Measurements from ENCODE around the gene OR1L4.

Gene OR1L4

DNA sequence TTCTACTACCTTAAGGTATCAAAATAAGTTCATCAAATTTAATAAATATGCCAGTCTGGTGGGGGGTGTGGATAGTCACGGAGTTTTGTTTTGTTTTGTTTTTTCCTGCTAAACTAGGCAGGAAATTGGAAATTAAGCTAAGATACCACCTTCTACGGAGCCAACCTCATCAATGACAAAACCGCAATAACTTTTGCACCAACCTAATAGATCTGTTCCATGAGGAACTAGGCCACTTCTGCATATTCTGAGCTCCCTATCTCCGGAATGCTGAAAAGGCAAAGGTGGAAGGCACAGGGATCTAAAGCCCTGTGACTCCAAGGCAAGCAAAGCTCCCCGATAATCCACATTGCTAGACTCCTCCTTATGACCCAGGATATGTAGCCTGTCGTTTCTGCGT is 5.8 kb upstream of the OR1L4 start (continued):
- TF ChIP-seq ESRRG (CRISPR knock-in tag; IDR thresholded peaks at IDR 0.05) (no peak), TCF4 (CRISPR knock-in tag; IDR thresholded peaks at IDR 0.05; ENCODE audit: borderline replicate concordance) (no peak), ARNTL (CRISPR knock-in tag; IDR thresholded peaks at IDR 0.05; ENCODE audit: borderline replicate concordance, low read depth) (no peak), TOX (CRISPR knock-in tag; IDR thresholded peaks at IDR 0.05; ENCODE audit: borderline replicate concordance) (no peak), SNAI2 (CRISPR knock-in tag; IDR thresholded peaks at IDR 0.05) (no peak)
- TF ChIP-seq, protein P1, sequence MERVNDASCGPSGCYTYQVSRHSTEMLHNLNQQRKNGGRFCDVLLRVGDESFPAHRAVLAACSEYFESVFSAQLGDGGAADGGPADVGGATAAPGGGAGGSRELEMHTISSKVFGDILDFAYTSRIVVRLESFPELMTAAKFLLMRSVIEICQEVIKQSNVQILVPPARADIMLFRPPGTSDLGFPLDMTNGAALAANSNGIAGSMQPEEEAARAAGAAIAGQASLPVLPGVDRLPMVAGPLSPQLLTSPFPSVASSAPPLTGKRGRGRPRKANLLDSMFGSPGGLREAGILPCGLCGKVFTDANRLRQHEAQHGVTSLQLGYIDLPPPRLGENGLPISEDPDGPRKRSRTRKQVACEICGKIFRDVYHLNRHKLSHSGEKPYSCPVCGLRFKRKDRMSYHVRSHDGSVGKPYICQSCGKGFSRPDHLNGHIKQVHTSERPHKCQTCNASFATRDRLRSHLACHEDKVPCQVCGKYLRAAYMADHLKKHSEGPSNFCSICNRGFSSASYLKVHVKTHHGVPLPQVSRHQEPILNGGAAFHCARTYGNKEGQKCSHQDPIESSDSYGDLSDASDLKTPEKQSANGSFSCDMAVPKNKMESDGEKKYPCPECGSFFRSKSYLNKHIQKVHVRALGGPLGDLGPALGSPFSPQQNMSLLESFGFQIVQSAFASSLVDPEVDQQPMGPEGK (CRISPR knock-in tag; IDR thresholded peaks at IDR 0.05; ENCODE audit: borderline replicate concordance), result no peak

DNA sequence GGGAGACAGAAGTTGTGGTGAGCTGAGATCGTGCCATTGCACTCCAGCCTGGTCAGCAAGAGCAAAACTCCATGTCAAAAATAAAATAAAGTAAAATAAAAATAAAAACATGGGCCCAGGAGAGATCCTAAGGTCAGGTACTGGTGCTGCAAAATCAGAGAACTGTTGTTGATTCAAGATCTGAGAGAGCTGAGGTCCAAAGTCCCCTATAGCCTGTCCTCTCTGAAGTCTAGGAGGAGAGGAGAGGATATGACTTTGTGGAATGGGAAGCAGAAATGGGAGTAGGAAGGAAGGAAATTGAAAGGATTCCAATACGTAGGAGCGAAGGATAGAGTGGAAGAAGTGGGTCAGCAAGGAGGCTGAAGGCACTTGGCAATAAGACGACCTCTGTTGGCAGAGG is 4.6 kb upstream of the OR1L4 start:
- no peak for ATAC-seq

DNA sequence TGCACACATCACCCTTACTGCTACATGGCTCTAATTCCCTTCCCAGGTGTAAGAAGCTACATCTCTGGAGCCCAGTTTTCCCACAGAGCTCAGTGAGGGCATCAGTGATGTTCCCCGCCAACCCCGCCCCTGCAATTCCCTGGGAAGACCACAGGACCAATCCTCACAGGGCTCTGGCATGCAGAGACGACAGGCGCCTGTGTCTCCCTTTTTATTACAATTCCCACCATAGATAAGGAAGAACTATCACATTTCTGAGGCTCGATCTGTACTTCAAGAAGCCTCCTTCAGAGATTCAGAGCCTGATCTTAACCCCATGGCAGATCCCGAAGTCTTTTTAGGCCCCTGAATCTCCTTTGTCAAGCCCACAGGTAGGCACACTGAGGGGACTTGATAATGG is 18.2 kb downstream of the OR1L4 start, which contains the start of gene OR1L6:
OR1L6 (plus strand) TSS at position 301 of the 400 bp plus-strand sequence. CDS start 7,545 bp downstream, outside the sequence.
- TF ChIP-seq ARNTL (CRISPR knock-in tag; IDR thresholded peaks at IDR 0.05; ENCODE audit: borderline replicate concordance, low read depth) (no peak), CSDC2 (CRISPR knock-in tag; IDR thresholded peaks at IDR 0.05) (no peak), ISL1 (CRISPR knock-in tag; IDR thresholded peaks at IDR 0.05) (no peak), ZC3H10 (CRISPR knock-in tag; IDR thresholded peaks at IDR 0.05) (no peak), ZNF565 (CRISPR knock-in tag; conservative IDR thresholded peaks at IDR 0.05; ENCODE audit: low read depth) (no peak), BACH2 (CRISPR knock-in tag; IDR thresholded peaks at IDR 0.05; ENCODE audit: borderline replicate concordance) (no peak), TCF4 (CRISPR knock-in tag; IDR thresholded peaks at IDR 0.05; ENCODE audit: borderline replicate concordance) (no peak), OSR1 (CRISPR knock-in tag; IDR thresholded peaks at IDR 0.05) (no peak), TOX (CRISPR knock-in tag; IDR thresholded peaks at IDR 0.05; ENCODE audit: borderline replicate concordance) (no peak), ZNF70 (CRISPR knock-in tag; IDR thresholded peaks at IDR 0.05) (no peak), GLIS3 (CRISPR knock-in tag; IDR thresholded peaks at IDR 0.05) (no peak), ESRRG (CRISPR knock-in tag; IDR thresholded peaks at IDR 0.05) (no peak), ZFP3 (CRISPR knock-in tag; IDR thresholded peaks at IDR 0.05) (no peak), SNAI2 (CRISPR knock-in tag; IDR thresholded peaks at IDR 0.05) (no peak)
- TF ChIP-seq, protein P2, sequence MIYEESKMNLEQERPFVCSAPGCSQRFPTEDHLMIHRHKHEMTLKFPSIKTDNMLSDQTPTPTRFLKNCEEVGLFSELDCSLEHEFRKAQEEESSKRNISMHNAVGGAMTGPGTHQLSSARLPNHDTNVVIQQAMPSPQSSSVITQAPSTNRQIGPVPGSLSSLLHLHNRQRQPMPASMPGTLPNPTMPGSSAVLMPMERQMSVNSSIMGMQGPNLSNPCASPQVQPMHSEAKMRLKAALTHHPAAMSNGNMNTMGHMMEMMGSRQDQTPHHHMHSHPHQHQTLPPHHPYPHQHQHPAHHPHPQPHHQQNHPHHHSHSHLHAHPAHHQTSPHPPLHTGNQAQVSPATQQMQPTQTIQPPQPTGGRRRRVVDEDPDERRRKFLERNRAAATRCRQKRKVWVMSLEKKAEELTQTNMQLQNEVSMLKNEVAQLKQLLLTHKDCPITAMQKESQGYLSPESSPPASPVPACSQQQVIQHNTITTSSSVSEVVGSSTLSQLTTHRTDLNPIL (CRISPR knock-in tag; IDR thresholded peaks at IDR 0.05; ENCODE audit: low read depth), result no peak
- TF ChIP-seq, protein P3, sequence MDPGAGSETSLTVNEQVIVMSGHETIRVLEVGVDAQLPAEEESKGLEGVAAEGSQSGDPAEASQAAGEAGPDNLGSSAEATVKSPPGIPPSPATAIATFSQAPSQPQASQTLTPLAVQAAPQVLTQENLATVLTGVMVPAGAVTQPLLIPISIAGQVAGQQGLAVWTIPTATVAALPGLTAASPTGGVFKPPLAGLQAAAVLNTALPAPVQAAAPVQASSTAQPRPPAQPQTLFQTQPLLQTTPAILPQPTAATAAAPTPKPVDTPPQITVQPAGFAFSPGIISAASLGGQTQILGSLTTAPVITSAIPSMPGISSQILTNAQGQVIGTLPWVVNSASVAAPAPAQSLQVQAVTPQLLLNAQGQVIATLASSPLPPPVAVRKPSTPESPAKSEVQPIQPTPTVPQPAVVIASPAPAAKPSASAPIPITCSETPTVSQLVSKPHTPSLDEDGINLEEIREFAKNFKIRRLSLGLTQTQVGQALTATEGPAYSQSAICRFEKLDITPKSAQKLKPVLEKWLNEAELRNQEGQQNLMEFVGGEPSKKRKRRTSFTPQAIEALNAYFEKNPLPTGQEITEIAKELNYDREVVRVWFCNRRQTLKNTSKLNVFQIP (CRISPR knock-in tag; IDR thresholded peaks at IDR 0.05; ENCODE audit: borderline replicate concordance, low read depth), result no peak
- TF ChIP-seq, protein P4, sequence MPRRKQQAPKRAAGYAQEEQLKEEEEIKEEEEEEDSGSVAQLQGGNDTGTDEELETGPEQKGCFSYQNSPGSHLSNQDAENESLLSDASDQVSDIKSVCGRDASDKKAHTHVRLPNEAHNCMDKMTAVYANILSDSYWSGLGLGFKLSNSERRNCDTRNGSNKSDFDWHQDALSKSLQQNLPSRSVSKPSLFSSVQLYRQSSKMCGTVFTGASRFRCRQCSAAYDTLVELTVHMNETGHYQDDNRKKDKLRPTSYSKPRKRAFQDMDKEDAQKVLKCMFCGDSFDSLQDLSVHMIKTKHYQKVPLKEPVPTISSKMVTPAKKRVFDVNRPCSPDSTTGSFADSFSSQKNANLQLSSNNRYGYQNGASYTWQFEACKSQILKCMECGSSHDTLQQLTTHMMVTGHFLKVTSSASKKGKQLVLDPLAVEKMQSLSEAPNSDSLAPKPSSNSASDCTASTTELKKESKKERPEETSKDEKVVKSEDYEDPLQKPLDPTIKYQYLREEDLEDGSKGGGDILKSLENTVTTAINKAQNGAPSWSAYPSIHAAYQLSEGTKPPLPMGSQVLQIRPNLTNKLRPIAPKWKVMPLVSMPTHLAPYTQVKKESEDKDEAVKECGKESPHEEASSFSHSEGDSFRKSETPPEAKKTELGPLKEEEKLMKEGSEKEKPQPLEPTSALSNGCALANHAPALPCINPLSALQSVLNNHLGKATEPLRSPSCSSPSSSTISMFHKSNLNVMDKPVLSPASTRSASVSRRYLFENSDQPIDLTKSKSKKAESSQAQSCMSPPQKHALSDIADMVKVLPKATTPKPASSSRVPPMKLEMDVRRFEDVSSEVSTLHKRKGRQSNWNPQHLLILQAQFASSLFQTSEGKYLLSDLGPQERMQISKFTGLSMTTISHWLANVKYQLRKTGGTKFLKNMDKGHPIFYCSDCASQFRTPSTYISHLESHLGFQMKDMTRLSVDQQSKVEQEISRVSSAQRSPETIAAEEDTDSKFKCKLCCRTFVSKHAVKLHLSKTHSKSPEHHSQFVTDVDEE (CRISPR knock-in tag; IDR thresholded peaks at IDR 0.05), result no peak
- TF ChIP-seq, protein P5, sequence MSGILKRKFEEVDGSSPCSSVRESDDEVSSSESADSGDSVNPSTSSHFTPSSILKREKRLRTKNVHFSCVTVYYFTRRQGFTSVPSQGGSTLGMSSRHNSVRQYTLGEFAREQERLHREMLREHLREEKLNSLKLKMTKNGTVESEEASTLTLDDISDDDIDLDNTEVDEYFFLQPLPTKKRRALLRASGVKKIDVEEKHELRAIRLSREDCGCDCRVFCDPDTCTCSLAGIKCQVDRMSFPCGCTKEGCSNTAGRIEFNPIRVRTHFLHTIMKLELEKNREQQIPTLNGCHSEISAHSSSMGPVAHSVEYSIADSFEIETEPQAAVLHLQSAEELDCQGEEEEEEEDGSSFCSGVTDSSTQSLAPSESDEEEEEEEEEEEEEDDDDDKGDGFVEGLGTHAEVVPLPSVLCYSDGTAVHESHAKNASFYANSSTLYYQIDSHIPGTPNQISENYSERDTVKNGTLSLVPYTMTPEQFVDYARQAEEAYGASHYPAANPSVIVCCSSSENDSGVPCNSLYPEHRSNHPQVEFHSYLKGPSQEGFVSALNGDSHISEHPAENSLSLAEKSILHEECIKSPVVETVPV (CRISPR knock-in tag; IDR thresholded peaks at IDR 0.05), result no peak
- TF ChIP-seq, protein P1 (CRISPR knock-in tag; IDR thresholded peaks at IDR 0.05; ENCODE audit: borderline replicate concordance), result no peak
- no peak for ATAC-seq

More for the DNA sequence above, 4.6 kb upstream of the OR1L4 start:
- no peak for TF ChIP-seq PPARA (CRISPR knock-in tag; IDR thresholded peaks at IDR 0.05; ENCODE audit: borderline replicate concordance)
- TF ChIP-seq, protein P3 (CRISPR knock-in tag; IDR thresholded peaks at IDR 0.05; ENCODE audit: borderline replicate concordance, low read depth), result no peak
